Activated naive CD4-positive, alpha-beta T cell treated with anti-CD3 and anti-CD28 coated beads for 36 hours (primary cell): Measurements from ENCODE around the gene PRELP. TPM values are rescaled to one million over a fixed set of nuclear protein-coding genes. Genes with fewer than 3 reads are reported as not detected.

Source experiments
- CTCF ChIA-PET: fragments of 350-600 bp; sonication (Branson Sonifier 250); formaldehyde crosslinking; loops from one replicate; lab custom pipeline; 2021; ENCODE audit warnings: antibody characterized with exemption; lab: Charles Lee
- DNase-seq: peaks from one replicate; pipeline ENCODE4 v3.0.0-alpha.2; 2020
- H3K27ac Mint-ChIP-seq: one replicate; pipeline ENCODE4 v1.8.0; 2021; ENCODE audit warnings: mild to moderate bottlenecking, mixed read lengths
- H3K27me3 Mint-ChIP-seq: one replicate; pipeline ENCODE4 v1.8.0; 2021; ENCODE audit warnings: low read depth, mixed read lengths
- H3K36me3 Mint-ChIP-seq: one replicate; pipeline ENCODE4 v1.8.0; 2021; ENCODE audit warnings: low read depth, mixed read lengths
- H3K4me1 Mint-ChIP-seq: one replicate; pipeline ENCODE4 v1.8.0; 2021; ENCODE audit warnings: low read depth, mixed read lengths
- H3K4me3 Mint-ChIP-seq: one replicate; pipeline ENCODE4 v1.8.0; 2021; ENCODE audit warnings: mild to moderate bottlenecking, moderate library complexity, mixed read lengths
- H3K9me3 Mint-ChIP-seq: one replicate; pipeline ENCODE4 v1.8.0; 2021; ENCODE audit warnings: mixed read lengths
- intact Hi-C: fragments of 100-400 bp; cut with micrococcal nuclease; formaldehyde crosslinking; loops from one replicate; pipeline ENCODE4 v1.15.1; 2023
- total RNA-seq, 2 experiments: library from RNA; stranded (reverse); gene quantifications; one replicate each; pipeline ENCODE4 v1.2.3, GENCODE V29; 2021

PRELP gene
- total RNA-seq, 2 experiments from 2014 or later = not detected

DNA sequence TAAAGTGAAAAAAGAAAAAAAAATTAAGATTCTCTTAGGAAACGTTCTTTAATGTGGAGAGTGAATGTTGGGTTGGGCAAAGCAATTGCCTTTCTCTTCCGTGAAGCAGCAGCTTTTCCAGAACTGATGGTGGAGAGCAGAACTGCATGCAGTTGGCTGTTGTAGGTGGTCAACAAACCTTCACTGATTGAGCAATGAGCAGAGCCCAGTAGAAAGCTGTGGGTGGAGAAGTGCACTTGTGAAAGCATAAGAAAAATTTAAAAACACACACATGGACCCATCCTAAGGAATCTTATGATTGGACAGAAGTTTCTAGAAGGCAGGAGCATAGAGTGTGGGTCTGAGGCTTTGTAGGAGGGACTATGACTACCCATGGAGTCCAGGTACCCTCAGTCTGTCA lies 4.5 kb downstream of the PRELP start:
- Mint-ChIP-seq H3K27ac (no peak overlapping the region), H3K4me3 (no peak overlapping the region), H3K9me3 (no peaks in the 10 kb centered on the region), H3K36me3 (no peaks in the 10 kb centered on the region), H3K4me1 (no peaks in the 10 kb centered on the region), H3K27me3 (peaks cover 3% of the 10 kb centered on the region)
- DNase-seq = no peak
- CTCF ChIA-PET = interaction anchor here (1.5 to 4.0 kb wide), 5 partner anchors 8 to 213 kb away, joined by 3 to 17 read pairs (median 7); no protein-coding TSS in a partner anchor
- intact Hi-C loops = no loop called here

DNA sequence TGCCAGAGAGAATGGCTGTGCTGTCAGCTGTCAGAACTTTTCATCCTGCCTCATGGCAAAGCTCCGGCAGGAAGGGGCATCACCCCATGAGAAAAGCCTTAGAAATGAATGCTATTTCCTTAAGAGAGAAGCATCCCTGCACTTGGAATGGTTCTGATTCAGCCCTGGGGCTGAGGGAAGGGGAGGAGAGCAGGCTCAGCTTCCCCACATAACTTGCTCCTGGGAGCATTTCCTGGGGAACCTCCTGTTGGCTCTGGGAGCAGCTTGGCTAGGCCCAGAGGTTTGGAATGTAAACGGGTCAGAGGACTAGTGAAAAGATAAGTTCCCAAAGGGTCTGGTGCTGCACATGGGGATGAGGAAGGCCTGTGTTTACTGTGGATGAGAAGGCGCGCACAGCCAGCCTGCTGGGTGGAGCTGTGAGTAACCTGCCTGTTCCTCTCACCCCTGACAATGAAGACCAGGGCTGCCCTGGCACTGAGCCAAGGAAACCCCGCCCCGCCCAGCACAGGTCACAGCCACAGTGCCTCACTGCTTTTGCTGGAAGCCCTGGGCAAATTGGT lies 5.0 kb downstream of the PRELP start:
- no peaks in the 10 kb centered on the region for H3K36me3 Mint-ChIP-seq
- H3K9me3 Mint-ChIP-seq = no peaks in the 10 kb centered on the region
- intact Hi-C loops = no loop called here
- peaks cover 2% of the 10 kb centered on the region for H3K27me3 Mint-ChIP-seq
- no peak overlapping the region for H3K27ac Mint-ChIP-seq
- CTCF ChIA-PET = interaction anchor here (1.5 to 2.2 kb wide), 4 partner anchors 24 to 213 kb away, joined by 3 to 9 read pairs (median 7); no protein-coding TSS in a partner anchor
- peak; percentile 49 for DNase-seq
- H3K4me1 Mint-ChIP-seq = no peaks in the 10 kb centered on the region
- H3K4me3 Mint-ChIP-seq = no peak overlapping the region

DNA sequence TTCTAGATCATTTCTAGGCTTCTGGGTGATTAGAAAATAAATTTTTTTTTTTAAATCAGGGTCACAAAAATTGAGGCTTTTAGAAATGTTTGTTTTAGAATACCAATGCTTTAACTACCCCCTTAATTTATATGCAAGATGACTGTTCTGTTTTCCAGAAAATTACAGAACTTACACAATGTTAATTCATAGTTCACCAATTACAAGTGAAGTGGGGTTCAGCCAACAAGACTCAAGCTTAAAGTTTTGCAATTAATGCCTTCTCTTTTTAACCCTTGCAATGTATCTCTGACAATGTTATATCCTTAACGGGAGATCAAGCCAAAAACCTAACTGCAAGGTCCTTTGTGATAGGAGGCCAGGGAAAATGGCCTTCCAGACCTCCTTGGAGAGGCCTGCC lies 5.6 kb downstream of the PRELP start:
- no peaks in the 10 kb centered on the region for H3K27me3 Mint-ChIP-seq
- H3K4me3 Mint-ChIP-seq = no peak overlapping the region
- CTCF ChIA-PET = interaction anchor here (1.7 to 2.2 kb wide), 3 partner anchors 139 to 214 kb away, joined by 7 to 9 read pairs (median 7); no protein-coding TSS in a partner anchor
- intact Hi-C loops = no loop called here
- no peaks in the 10 kb centered on the region for H3K36me3 Mint-ChIP-seq
- no peak overlapping the region for H3K27ac Mint-ChIP-seq
- no peak for DNase-seq
- no peaks in the 10 kb centered on the region for H3K4me1 Mint-ChIP-seq
- no peaks in the 10 kb centered on the region for H3K9me3 Mint-ChIP-seq

DNA sequence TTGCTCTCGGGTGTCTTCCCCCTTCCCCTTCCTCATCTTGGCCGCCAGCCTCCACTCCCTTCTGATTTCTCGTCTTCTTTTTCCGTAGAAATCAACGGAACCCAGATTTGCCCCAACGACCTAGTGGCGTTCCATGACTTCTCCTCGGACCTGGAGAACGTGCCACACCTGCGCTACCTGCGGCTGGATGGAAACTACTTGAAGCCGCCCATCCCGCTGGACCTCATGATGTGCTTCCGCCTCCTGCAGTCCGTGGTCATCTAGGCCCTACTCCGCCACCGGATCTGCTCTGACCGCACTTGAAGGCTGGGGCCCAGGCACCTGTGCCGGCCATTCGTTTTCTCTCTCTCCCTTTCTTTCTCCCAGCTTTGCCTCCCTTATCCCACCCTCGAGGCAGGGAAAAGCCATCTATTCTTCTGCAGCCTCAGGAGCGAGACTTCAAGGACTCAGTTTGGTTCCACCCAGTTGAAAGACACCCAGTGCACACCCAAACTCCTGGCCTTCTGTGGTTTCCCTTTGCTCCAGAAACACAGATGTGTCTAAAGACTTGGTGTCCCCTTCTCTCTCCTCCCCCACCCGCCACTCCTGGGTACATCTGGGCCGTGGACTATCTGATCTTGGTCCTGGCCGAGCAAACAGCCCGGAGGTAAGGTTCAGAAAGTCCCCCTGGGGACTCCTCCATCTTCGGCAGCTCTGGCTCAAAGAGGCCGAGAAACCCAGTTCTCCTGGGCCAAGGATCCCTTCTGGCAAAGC lies 11.2 kb downstream of the PRELP start:
- no peaks in the 10 kb centered on the region for H3K27me3 Mint-ChIP-seq
- H3K9me3 Mint-ChIP-seq = no peaks in the 10 kb centered on the region
- H3K4me3 Mint-ChIP-seq = peak overlapping the region; percentile 67
- peaks cover 6% of the 10 kb centered on the region for H3K4me1 Mint-ChIP-seq
- no peaks in the 10 kb centered on the region for H3K36me3 Mint-ChIP-seq
- no peak overlapping the region for H3K27ac Mint-ChIP-seq
- no peak for DNase-seq
- CTCF ChIA-PET = interaction anchor here (0.6 to 8.5 kb wide), 10 partner anchors 9 to 1050 kb away, joined by 3 to 168 read pairs (median 10); no protein-coding TSS in a partner anchor
- intact Hi-C loops = loop anchor here (1.0 kb wide), 3 partner anchors 146 to 219 kb away; no protein-coding TSS in a partner anchor

DNA sequence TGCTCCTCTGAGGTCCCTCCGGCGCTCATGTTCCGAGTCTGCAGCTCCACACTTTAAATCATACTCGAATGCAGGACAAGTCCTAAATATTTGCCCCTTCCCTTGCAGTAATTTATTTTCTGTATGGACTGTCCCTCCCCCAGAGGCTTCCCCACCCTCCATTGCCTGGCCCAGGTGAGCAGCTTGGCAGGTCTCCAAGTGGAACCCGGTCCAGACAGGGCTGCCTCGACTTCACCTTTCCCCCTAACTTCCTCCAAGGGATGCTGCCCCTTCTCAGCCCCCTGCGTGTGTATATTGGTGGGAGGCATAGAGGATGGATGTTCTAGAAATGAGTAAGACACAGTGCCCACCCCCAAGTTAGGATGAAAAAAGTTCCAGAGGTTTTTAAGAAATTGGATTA lies 12.9 kb downstream of the PRELP start:
- Mint-ChIP-seq H3K4me1 (peaks cover 6% of the 10 kb centered on the region), H3K36me3 (no peaks in the 10 kb centered on the region), H3K9me3 (no peaks in the 10 kb centered on the region), H3K27me3 (no peaks in the 10 kb centered on the region), H3K27ac (no peak overlapping the region), H3K4me3 (no peak overlapping the region)
- CTCF ChIA-PET = interaction anchor here (0.6 to 8.5 kb wide), 30 partner anchors 10 to 235 kb away, joined by 3 to 168 read pairs (median 5); partner anchors contain the start of gene ATP2B4
- no peak for DNase-seq
- intact Hi-C loops = no loop called here

DNA sequence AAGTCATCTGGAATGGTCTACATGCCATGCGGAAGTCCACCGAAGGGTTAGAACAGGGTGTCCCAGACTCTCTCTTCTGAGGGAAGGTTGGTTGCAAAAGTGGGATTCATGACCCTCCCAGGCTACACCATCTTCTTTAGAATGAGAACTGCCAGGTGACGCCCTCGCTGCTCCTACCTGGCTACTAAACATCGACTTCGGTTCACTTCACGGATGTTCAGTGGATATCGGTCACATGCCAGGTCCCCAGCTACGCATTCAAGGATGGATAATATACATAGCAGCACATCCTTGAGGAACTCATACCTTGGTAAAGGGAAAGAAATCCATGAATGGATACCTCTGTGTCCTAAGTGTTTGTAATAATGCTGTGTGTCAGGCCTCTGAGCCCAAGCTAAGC lies 15.0 kb downstream of the PRELP start:
- CTCF ChIA-PET = interaction anchor here (1.3 to 8.5 kb wide), 4 partner anchors 17 to 222 kb away, joined by 3 to 168 read pairs (median 44); no protein-coding TSS in a partner anchor
- DNase-seq = no peak
- Mint-ChIP-seq H3K27ac (no peak overlapping the region), H3K9me3 (no peaks in the 10 kb centered on the region), H3K27me3 (no peaks in the 10 kb centered on the region), H3K36me3 (no peaks in the 10 kb centered on the region), H3K4me3 (no peak overlapping the region), H3K4me1 (peaks cover 6% of the 10 kb centered on the region)
- intact Hi-C loops = no loop called here

DNA sequence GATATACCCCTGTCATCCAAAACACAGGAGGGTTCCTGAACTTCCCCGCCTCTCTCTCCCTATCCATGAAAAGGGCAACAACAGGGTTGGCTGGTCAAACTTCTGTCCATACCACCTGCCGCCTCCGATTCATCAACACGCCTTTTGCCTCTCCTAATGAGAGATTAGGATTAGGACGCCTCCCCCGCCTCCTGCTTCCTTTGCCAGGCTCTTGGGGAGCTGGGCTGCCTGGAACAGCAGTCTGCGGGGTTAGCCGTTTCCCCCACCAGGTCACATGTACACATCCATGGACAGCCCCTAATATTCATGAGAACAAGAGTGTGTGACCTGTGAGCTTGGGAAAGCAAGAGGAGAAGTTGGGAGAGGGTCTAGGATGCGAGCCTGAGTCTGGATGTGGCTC lies 16.1 kb downstream of the PRELP start:
- CTCF ChIA-PET = interaction anchor here (5.5 kb wide), 1 partner anchor 223 kb away, joined by 82 read pairs; no protein-coding TSS in a partner anchor
- intact Hi-C loops = no loop called here
- no peaks in the 10 kb centered on the region for H3K36me3 Mint-ChIP-seq
- no peaks in the 10 kb centered on the region for H3K27me3 Mint-ChIP-seq
- peaks cover 6% of the 10 kb centered on the region for H3K4me1 Mint-ChIP-seq
- DNase-seq = no peak
- no peak overlapping the region for H3K4me3 Mint-ChIP-seq
- no peaks in the 10 kb centered on the region for H3K9me3 Mint-ChIP-seq
- H3K27ac Mint-ChIP-seq = no peak overlapping the region

DNA sequence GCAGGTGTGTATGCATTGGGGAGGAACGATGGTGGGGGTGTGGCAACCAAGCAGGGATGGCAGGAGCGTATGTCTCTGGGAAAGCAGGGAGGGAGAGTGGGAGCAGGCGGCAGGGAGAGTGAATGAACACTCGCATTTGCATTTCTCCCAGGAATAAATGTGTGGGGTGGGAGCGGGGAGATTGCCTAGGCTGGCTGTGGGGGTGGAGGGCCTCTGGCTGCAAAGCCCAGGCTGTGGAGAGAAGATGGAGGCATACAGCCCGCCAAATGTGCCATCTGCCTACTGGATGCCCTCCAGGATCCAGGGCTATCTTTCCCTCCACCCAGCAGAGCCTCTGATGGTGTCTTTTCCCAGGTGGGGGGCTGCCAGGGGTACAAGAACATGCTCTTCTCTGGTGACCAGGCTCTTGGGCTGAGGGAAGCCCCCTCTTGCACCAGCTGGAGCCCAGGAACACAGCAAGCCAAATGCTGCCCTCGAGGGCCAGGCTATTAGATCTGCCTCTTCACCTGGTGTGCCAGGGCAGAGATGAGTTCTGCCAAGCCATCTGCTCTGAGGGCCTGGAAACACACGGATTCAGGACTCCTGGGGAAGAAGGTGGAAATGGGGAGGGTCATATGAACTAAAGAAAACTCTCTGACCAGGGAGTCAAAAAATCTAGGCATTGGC lies 16.6 kb downstream of the PRELP start:
- H3K4me1 Mint-ChIP-seq = peaks cover 6% of the 10 kb centered on the region
- H3K4me3 Mint-ChIP-seq = no peak overlapping the region
- CTCF ChIA-PET = no interaction called here
- no peaks in the 10 kb centered on the region for H3K36me3 Mint-ChIP-seq
- H3K27ac Mint-ChIP-seq = no peak overlapping the region
- intact Hi-C loops = no loop called here
- DNase-seq = no peak
- no peaks in the 10 kb centered on the region for H3K27me3 Mint-ChIP-seq
- no peaks in the 10 kb centered on the region for H3K9me3 Mint-ChIP-seq

DNA sequence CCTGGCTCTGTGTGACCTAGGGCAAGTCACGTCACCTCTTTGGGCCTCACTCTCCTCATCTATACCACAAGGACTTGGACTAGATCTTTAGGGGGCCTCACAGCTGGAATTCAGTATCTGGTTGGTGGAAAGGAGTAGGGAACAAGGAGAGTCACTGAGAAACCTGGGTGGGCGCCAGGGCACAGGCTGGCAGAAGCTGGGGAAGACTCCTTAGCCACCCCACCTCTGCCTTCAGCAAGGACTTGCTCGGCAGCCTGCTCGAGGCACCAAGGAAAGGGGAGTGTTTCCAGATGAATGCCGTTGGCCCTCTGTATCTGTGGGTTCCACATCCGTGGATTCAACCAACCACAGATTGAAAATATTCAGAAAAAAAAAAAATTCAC lies 17.1 kb downstream of the PRELP start:
- Mint-ChIP-seq H3K4me1 (peaks cover 4% of the 10 kb centered on the region), H3K9me3 (no peaks in the 10 kb centered on the region), H3K27me3 (no peaks in the 10 kb centered on the region), H3K4me3 (no peak overlapping the region), H3K36me3 (no peaks in the 10 kb centered on the region), H3K27ac (no peak overlapping the region)
- intact Hi-C loops = no loop called here
- no peak for DNase-seq
- CTCF ChIA-PET = no interaction called here

DNA sequence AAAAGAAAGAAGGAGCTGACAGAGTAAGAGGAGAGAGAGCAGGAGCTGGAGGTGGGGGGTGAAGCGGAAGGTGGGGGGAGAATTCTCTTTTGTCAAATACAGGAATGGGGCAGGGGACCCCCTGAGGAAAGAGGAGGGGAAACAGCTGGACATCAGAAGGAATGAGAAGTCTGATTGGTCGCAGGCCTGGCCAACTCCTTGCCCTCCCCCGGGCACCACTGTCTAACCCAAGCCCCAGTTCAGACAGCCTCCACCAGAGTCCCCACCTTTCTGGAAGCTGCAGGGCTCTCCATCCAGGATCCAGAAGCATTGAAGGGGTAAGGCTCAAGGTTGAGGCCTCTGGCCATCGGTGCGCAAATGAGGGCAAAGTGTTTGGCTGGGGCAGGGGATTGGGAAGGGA lies 18.3 kb downstream of the PRELP start, which contains the start of gene OPTC:
OPTC (plus strand) TSS at position 253 of the 400 bp plus-strand sequence. CDS start 1,853 bp downstream, outside the sequence.
- Mint-ChIP-seq H3K4me1 (no peaks in the 10 kb centered on the region), H3K27me3 (no peaks in the 10 kb centered on the region), H3K36me3 (no peaks in the 10 kb centered on the region), H3K27ac (no peak within 1 kb of the TSS), H3K9me3 (no peaks in the 10 kb centered on the region), H3K4me3 (no peak within 1 kb of the TSS)
- no peak for DNase-seq
- intact Hi-C loops = no loop called here
- CTCF ChIA-PET = interaction anchor here (0.8 to 2.3 kb wide), 5 partner anchors 153 to 227 kb away, joined by 3 to 9 read pairs (median 4); no protein-coding TSS in a partner anchor

DNA sequence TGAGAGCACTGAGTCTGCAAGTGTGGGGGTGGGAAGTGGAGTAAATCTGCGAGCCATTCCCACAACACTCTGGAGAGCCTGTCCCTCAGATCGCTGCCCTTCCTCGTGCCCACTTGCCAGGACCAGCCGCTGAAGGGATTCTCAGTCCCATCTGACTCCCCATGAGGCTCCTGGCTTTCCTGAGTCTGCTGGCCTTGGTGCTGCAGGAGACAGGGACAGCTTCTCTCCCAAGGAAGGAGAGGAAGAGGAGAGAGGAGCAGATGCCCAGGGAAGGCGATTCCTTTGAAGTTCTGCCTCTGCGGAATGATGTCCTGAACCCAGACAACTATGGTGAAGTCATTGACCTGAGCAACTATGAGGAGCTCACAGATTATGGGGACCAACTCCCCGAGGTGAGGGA lies 20.2 kb downstream of the PRELP start:
- CTCF ChIA-PET = no interaction called here
- no peaks in the 10 kb centered on the region for H3K9me3 Mint-ChIP-seq
- H3K27me3 Mint-ChIP-seq = no peaks in the 10 kb centered on the region
- no peak for DNase-seq
- intact Hi-C loops = no loop called here
- H3K27ac Mint-ChIP-seq = no peak overlapping the region
- no peaks in the 10 kb centered on the region for H3K4me1 Mint-ChIP-seq
- no peaks in the 10 kb centered on the region for H3K36me3 Mint-ChIP-seq
- H3K4me3 Mint-ChIP-seq = no peak overlapping the region

DNA sequence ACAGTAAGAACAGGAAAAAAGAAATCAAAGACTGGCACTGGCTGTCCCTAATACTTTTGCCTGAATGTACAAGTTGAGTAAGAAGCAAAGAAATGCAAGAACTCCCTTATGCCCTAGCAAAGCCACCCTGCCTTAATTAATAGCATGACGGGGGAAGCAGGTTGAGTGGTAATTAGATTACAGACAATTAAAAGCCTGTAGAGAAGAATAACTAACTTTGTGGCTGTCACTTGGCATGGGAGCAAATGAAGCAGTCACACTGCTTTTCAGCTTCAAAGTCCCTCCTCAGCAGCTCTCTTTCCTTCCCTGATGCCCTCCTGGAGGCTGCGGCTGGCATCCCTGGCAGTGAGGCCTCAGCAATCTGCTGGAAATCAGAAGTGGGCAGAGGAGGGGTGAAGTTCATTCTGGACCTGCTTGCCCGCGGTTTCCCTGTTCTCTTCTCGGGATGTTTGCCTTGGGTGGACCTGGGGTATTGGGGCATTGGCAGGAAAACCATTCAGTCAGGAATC lies 21.7 kb downstream of the PRELP start:
- CTCF ChIA-PET = no interaction called here
- intact Hi-C loops = no loop called here
- DNase-seq = no peak
- H3K4me1 Mint-ChIP-seq = no peaks in the 10 kb centered on the region
- no peaks in the 10 kb centered on the region for H3K9me3 Mint-ChIP-seq
- no peaks in the 10 kb centered on the region for H3K27me3 Mint-ChIP-seq
- H3K36me3 Mint-ChIP-seq = no peaks in the 10 kb centered on the region
- no peak overlapping the region for H3K27ac Mint-ChIP-seq
- no peak overlapping the region for H3K4me3 Mint-ChIP-seq
